Esophagus muscularis mucosa (tissue), 4 donors: ENCODE measurements around the gene HTR1E.

ENCODE experiments used
- CTCF ChIP-seq, 3 experiments: fragments of 200-600 bp in 2 of 3; fragments of 450-650 bp in 1 of 3; sonication (generic) in 2 of 3; IDR thresholded peaks; one replicate each; pipeline ENCODE4 v1.5.1; 2017 to 2019; ENCODE audit warnings: antibody characterized with exemption in 3 of 3, mild to moderate bottlenecking in 2 of 3, moderate library complexity in 1 of 3
- EP300 ChIP-seq: sonication (generic); formaldehyde crosslinking; IDR thresholded peaks from one replicate; pipeline ENCODE4 v1.6.1; 2017; ENCODE audit warnings: antibody characterized with exemption
- POLR2A ChIP-seq: fragments of 450-650 bp; IDR thresholded peaks from one replicate; pipeline ENCODE4 v1.6.1; 2017; ENCODE audit warnings: antibody characterized with exemption, moderate library complexity, mild to moderate bottlenecking, low read depth
- POLR2AphosphoS5 ChIP-seq, 2 donors: sonication (generic); formaldehyde crosslinking; IDR thresholded peaks; one replicate each; pipeline ENCODE4 v1.6.1; 2017; ENCODE audit warnings: antibody characterized with exemption in 2 of 2

- no peak for TF ChIP-seq POLR2A
- no peak for TF ChIP-seq CTCF (IDR thresholded peaks at IDR 0.05)
- no peak for TF ChIP-seq EP300
- TF ChIP-seq POLR2AphosphoS5 (IDR thresholded peaks at IDR 0.05), result no peak
Observed at GRCh38 chr6:86964029-86964579, 26.8 kb downstream of the HTR1E start.
